Measurements from ENCODE around the gene WWOX. TPM values are rescaled to one million over a fixed set of nuclear protein-coding genes. Genes with fewer than 3 reads are reported as not detected.

WWOX gene
- total and polyA plus RNA-seq, 2 of the 13 experiments (the other 11 are each of a cell fraction or from before 2014, with no cell fraction given), result 9.1 to 37.4 TPM

DNA sequence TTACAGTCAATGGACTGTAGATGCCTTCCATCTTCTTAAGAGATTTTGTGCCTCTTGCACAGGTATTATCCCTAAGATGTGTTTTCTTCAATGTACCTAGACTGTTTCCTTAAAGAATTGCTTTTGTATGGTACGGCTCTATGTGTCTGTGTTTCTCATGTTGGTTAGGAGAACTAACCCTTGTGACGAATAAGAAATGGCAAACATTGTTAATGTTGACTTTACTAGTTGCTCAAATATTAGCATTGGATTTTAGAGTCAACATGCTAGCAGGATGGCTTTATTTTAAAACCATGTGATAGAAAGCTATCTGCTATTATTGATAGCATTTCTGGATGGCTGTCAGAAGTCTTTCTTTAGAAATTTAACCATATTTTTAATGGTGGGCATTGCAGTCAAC, 34.5 kb downstream of the WWOX start (continued):
- TF ChIP-seq NKX3-1 (CRISPR knock-in tag; IDR thresholded peaks at IDR 0.05), result 0 out of 2 replicates have a peak, but pooled peaks have one; percentile 49
- peak; percentile 86; the same call in 1 of the 2 replicates for TF ChIP-seq DPF2 (CRISPR knock-in tag; IDR thresholded peaks at IDR 0.05; ENCODE audit: borderline replicate concordance, low read depth)
- TF ChIP-seq, protein P1, sequence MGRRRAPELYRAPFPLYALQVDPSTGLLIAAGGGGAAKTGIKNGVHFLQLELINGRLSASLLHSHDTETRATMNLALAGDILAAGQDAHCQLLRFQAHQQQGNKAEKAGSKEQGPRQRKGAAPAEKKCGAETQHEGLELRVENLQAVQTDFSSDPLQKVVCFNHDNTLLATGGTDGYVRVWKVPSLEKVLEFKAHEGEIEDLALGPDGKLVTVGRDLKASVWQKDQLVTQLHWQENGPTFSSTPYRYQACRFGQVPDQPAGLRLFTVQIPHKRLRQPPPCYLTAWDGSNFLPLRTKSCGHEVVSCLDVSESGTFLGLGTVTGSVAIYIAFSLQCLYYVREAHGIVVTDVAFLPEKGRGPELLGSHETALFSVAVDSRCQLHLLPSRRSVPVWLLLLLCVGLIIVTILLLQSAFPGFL (CRISPR knock-in tag; IDR thresholded peaks at IDR 0.05), result no peak
- TF ChIP-seq ZNF530 (CRISPR knock-in tag; IDR thresholded peaks at IDR 0.05; ENCODE audit: low read depth), result no peak
- TF ChIP-seq, protein P2, sequence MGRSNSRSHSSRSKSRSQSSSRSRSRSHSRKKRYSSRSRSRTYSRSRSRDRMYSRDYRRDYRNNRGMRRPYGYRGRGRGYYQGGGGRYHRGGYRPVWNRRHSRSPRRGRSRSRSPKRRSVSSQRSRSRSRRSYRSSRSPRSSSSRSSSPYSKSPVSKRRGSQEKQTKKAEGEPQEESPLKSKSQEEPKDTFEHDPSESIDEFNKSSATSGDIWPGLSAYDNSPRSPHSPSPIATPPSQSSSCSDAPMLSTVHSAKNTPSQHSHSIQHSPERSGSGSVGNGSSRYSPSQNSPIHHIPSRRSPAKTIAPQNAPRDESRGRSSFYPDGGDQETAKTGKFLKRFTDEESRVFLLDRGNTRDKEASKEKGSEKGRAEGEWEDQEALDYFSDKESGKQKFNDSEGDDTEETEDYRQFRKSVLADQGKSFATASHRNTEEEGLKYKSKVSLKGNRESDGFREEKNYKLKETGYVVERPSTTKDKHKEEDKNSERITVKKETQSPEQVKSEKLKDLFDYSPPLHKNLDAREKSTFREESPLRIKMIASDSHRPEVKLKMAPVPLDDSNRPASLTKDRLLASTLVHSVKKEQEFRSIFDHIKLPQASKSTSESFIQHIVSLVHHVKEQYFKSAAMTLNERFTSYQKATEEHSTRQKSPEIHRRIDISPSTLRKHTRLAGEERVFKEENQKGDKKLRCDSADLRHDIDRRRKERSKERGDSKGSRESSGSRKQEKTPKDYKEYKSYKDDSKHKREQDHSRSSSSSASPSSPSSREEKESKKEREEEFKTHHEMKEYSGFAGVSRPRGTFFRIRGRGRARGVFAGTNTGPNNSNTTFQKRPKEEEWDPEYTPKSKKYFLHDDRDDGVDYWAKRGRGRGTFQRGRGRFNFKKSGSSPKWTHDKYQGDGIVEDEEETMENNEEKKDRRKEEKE (IDR thresholded peaks at IDR 0.05), result no peak
- TF ChIP-seq, protein P3, sequence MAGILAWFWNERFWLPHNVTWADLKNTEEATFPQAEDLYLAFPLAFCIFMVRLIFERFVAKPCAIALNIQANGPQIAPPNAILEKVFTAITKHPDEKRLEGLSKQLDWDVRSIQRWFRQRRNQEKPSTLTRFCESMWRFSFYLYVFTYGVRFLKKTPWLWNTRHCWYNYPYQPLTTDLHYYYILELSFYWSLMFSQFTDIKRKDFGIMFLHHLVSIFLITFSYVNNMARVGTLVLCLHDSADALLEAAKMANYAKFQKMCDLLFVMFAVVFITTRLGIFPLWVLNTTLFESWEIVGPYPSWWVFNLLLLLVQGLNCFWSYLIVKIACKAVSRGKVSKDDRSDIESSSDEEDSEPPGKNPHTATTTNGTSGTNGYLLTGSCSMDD (CRISPR knock-in tag; IDR thresholded peaks at IDR 0.05), result no peak
- no peak for TF ChIP-seq CENPT (CRISPR knock-in tag; IDR thresholded peaks at IDR 0.05; ENCODE audit: low read depth)
- TF ChIP-seq ZNF510 (CRISPR knock-in tag; IDR thresholded peaks at IDR 0.05; ENCODE audit: low read depth), result no peak
- TF ChIP-seq IKZF1 (IDR thresholded peaks at IDR 0.05), result no peak
- TF ChIP-seq MAZ (IDR thresholded peaks at IDR 0.05; ENCODE audit: borderline replicate concordance, low read depth, low read length), result no peak
- no peak for TF ChIP-seq MAZ (CRISPR knock-in tag; IDR thresholded peaks at IDR 0.05; ENCODE audit: low read depth)
- TF ChIP-seq, protein P4, sequence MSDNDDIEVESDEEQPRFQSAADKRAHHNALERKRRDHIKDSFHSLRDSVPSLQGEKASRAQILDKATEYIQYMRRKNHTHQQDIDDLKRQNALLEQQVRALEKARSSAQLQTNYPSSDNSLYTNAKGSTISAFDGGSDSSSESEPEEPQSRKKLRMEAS (IDR thresholded peaks at IDR 0.05), result 0 out of 2 replicates have a peak, but pooled peaks have one; percentile 31
- TF ChIP-seq, protein P5, sequence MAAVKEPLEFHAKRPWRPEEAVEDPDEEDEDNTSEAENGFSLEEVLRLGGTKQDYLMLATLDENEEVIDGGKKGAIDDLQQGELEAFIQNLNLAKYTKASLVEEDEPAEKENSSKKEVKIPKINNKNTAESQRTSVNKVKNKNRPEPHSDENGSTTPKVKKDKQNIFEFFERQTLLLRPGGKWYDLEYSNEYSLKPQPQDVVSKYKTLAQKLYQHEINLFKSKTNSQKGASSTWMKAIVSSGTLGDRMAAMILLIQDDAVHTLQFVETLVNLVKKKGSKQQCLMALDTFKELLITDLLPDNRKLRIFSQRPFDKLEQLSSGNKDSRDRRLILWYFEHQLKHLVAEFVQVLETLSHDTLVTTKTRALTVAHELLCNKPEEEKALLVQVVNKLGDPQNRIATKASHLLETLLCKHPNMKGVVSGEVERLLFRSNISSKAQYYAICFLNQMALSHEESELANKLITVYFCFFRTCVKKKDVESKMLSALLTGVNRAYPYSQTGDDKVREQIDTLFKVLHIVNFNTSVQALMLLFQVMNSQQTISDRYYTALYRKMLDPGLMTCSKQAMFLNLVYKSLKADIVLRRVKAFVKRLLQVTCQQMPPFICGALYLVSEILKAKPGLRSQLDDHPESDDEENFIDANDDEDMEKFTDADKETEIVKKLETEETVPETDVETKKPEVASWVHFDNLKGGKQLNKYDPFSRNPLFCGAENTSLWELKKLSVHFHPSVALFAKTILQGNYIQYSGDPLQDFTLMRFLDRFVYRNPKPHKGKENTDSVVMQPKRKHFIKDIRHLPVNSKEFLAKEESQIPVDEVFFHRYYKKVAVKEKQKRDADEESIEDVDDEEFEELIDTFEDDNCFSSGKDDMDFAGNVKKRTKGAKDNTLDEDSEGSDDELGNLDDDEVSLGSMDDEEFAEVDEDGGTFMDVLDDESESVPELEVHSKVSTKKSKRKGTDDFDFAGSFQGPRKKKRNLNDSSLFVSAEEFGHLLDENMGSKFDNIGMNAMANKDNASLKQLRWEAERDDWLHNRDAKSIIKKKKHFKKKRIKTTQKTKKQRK (IDR thresholded peaks at IDR 0.05; ENCODE audit: low read length), result no peak
- TF ChIP-seq SP5 (CRISPR knock-in tag; IDR thresholded peaks at IDR 0.05; ENCODE audit: borderline replicate concordance, low read depth), result no peak
- TF ChIP-seq, protein P6, sequence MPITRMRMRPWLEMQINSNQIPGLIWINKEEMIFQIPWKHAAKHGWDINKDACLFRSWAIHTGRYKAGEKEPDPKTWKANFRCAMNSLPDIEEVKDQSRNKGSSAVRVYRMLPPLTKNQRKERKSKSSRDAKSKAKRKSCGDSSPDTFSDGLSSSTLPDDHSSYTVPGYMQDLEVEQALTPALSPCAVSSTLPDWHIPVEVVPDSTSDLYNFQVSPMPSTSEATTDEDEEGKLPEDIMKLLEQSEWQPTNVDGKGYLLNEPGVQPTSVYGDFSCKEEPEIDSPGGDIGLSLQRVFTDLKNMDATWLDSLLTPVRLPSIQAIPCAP (CRISPR knock-in tag; IDR thresholded peaks at IDR 0.05; ENCODE audit: low read depth), result no peak
- no peak for TF ChIP-seq U2AF1 (optimal IDR thresholded peaks at IDR 0.05; ENCODE audit: low read depth, low read length)
- no peak for TF ChIP-seq JUN (CRISPR knock-in tag; IDR thresholded peaks at IDR 0.05)
- TF ChIP-seq, protein P7, sequence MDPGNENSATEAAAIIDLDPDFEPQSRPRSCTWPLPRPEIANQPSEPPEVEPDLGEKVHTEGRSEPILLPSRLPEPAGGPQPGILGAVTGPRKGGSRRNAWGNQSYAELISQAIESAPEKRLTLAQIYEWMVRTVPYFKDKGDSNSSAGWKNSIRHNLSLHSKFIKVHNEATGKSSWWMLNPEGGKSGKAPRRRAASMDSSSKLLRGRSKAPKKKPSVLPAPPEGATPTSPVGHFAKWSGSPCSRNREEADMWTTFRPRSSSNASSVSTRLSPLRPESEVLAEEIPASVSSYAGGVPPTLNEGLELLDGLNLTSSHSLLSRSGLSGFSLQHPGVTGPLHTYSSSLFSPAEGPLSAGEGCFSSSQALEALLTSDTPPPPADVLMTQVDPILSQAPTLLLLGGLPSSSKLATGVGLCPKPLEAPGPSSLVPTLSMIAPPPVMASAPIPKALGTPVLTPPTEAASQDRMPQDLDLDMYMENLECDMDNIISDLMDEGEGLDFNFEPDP (CRISPR knock-in tag; conservative IDR thresholded peaks at IDR 0.05), result no peak
- TF ChIP-seq SRSF1 (optimal IDR thresholded peaks at IDR 0.05; ENCODE audit: low read depth, low read length), result no peak
- no peak for TF ChIP-seq HOXA5 (CRISPR knock-in tag; IDR thresholded peaks at IDR 0.05)
